Ovary (tissue), 3 donors: Measurements from ENCODE around the gene STAC2.

Experiments used
- EP300 ChIP-seq: sonication (generic); formaldehyde crosslinking; IDR thresholded peaks from one replicate; pipeline ENCODE4 v1.6.1; 2017; ENCODE audit warnings: antibody characterized with exemption
- POLR2A ChIP-seq: fragments of 450-650 bp; IDR thresholded peaks from one replicate; pipeline ENCODE4 v1.6.1; 2017; ENCODE audit warnings: antibody characterized with exemption, mild to moderate bottlenecking, moderate library complexity
- TF ChIP-seq, protein P1 (sequence below), 3 donors: fragments of 450-650 bp in 2 of 3; fragments of 200-600 bp in 1 of 3; IDR thresholded peaks; one replicate each; pipeline versions ENCODE4 v1.5.1 to v1.8.0; 2016 to 2022; ENCODE audit warnings: antibody characterized with exemption in 3 of 3, mild to moderate bottlenecking in 1 of 3
- donor health status: DM: no; HTN: no; CAD: no.

DNA sequence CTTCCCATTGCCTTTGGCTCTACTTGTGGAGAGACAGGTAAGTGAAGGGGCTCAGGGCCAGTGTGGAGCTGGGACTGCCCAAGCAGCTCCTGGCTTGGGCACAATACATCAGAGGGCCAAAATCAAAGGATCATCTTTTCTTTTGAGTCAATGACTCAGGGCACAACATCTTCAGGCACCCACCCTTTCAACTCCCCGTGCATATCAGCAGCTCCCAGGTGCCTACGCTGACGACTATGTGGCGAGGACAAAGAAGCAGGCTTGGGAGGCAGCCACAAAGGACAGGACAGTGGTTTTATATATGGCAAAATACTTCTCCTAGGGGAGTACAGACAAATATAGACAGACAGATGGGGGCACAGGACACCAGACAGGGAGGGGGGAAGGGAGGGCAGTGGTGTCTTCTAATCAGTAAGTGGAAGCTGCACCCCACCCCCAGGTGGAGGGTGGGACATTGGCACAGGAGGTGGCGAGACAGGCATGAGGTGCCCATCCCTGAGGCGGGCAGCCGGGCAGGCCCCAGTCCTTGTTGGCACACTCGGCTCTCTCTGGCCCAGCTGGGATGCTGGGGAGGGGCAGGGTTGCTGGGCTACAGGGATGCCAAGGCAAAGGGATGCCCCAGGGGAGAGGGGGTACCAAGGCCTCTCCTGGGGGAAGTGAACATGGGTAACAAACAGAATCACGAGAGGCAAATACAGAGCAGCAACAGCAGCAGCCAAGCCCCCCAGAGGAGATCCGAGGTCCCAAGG is 52.0 kb downstream of the STAC2 start:
- TF ChIP-seq, protein P1, sequence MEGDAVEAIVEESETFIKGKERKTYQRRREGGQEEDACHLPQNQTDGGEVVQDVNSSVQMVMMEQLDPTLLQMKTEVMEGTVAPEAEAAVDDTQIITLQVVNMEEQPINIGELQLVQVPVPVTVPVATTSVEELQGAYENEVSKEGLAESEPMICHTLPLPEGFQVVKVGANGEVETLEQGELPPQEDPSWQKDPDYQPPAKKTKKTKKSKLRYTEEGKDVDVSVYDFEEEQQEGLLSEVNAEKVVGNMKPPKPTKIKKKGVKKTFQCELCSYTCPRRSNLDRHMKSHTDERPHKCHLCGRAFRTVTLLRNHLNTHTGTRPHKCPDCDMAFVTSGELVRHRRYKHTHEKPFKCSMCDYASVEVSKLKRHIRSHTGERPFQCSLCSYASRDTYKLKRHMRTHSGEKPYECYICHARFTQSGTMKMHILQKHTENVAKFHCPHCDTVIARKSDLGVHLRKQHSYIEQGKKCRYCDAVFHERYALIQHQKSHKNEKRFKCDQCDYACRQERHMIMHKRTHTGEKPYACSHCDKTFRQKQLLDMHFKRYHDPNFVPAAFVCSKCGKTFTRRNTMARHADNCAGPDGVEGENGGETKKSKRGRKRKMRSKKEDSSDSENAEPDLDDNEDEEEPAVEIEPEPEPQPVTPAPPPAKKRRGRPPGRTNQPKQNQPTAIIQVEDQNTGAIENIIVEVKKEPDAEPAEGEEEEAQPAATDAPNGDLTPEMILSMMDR (IDR thresholded peaks at IDR 0.05) = no peak
- no peak for TF ChIP-seq POLR2A
- TF ChIP-seq EP300 = no peak
